GM06990 (cell line): Measurements from ENCODE around the gene NEDD4L.

Source experiments
- DNase-seq: peaks from one replicate; pipeline ENCODE4 v3.0.0-alpha.2; 2011; ENCODE audit not compliant: insufficient read length; ENCODE audit errors: extremely low read depth
- H3K27me3 ChIP-seq: replicated peaks from 2 replicates; pipeline ENCODE4 v1.6.0; 2011; ENCODE audit warnings: low read length; ENCODE audit not compliant: control insufficient read depth, insufficient read depth
- H3K36me3 ChIP-seq: 2 replicates; pipeline ENCODE4 v1.5.1; 2011; ENCODE audit warnings: low read length; ENCODE audit not compliant: control insufficient read depth, insufficient read depth
- H3K4me3 ChIP-seq: replicated peaks from 2 replicates; pipeline ENCODE4 v1.5.1; 2011; ENCODE audit warnings: low read depth, mild to moderate bottlenecking, control low read depth, low read length
- TF ChIP-seq, protein P1 (sequence below): IDR thresholded peaks from 2 replicates; pipeline ENCODE4 v1.5.1; 2011; ENCODE audit warnings: low read length, control low read depth, mild to moderate bottlenecking, inconsistent platforms; ENCODE audit not compliant: insufficient read depth, poor library complexity, severe bottlenecking

NEDD4L gene

DNA sequence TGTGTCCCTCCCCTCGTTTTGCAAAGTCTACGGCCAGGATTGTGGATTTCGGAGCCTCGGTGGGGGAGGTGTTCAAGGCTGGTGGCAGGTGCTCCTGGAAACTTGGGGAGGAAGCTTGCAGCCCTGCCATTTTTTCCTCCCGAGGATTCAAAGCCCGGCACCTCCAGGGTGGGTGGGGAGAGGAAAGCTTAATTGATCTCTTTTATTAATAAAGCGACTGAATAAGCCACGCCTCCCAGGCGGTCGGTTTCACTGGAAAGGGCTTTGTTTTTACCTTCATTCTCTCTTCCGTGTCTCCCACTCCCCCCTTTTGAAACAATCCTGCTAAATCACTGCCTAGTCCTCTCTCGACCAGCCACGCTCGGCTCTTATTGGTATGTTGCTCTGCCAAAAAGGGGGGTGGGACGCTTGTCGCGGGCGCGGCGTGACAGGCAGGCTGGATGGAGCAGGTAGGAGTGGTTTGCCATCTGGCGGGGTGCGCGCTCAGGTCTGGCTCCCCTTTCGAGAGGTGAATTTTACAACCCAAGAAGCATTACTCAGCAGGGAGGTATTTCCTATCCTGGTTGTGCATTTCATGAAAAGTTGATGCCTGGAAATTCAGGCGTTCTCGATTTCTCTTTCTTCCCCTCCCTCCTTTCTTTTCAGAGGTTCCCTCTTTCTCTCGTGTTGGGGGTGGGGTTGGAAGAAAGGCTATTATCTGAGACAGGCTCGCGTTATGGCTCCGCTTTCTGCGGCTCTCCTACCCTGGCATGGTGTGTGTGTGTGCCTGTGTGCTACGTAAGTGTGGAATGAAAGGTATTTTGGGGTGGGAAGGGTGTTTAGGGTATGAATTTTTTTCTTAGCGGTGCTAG, 1.4 kb downstream of the NEDD4L start:
- DNase-seq: peak; percentile 52
- H3K4me3 ChIP-seq: peak overlapping the region; percentile 88
- TF ChIP-seq, protein P1, sequence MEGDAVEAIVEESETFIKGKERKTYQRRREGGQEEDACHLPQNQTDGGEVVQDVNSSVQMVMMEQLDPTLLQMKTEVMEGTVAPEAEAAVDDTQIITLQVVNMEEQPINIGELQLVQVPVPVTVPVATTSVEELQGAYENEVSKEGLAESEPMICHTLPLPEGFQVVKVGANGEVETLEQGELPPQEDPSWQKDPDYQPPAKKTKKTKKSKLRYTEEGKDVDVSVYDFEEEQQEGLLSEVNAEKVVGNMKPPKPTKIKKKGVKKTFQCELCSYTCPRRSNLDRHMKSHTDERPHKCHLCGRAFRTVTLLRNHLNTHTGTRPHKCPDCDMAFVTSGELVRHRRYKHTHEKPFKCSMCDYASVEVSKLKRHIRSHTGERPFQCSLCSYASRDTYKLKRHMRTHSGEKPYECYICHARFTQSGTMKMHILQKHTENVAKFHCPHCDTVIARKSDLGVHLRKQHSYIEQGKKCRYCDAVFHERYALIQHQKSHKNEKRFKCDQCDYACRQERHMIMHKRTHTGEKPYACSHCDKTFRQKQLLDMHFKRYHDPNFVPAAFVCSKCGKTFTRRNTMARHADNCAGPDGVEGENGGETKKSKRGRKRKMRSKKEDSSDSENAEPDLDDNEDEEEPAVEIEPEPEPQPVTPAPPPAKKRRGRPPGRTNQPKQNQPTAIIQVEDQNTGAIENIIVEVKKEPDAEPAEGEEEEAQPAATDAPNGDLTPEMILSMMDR: peak; percentile 9
- no peaks in the 10 kb centered on the region for H3K36me3 ChIP-seq
- H3K27me3 ChIP-seq: no peaks in the 10 kb centered on the region

DNA sequence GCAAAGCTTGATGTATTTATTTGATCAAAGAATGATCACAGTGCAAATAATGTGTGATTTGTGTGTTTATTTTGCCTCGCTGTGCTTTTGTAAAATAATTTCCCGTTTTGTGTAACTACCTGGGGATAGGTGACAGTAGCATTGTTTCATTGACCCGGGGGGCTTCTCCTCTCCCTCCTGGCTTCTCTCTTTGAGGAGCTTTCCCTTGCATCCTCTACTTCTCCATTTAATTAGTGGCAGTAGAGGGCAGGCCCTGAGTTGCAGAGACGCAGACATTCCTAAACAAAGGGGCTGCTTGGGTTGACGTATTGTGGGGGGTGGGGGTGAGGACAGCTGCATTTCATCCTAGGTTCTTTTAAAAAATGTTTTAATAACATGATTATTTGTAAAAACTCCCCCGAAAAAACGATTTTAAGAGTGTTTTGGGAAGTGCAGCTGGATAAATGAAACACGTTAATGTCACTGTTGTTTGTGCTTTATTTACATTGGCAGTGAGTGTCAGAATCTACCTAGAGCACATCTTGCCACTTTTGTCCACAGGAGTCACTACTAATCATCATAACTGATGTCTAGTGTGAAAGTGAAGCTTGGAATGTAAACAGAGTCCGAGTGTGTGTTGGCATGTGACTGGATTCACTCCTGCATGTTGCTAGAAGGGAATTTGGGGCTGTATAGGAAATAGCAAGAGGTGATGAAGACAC, 2.2 kb downstream of the NEDD4L start:
- TF ChIP-seq, protein P1: no peak
- H3K27me3 ChIP-seq: no peaks in the 10 kb centered on the region
- H3K36me3 ChIP-seq: no peaks in the 10 kb centered on the region
- peak overlapping the region; percentile 88 for H3K4me3 ChIP-seq
- no peak for DNase-seq

DNA sequence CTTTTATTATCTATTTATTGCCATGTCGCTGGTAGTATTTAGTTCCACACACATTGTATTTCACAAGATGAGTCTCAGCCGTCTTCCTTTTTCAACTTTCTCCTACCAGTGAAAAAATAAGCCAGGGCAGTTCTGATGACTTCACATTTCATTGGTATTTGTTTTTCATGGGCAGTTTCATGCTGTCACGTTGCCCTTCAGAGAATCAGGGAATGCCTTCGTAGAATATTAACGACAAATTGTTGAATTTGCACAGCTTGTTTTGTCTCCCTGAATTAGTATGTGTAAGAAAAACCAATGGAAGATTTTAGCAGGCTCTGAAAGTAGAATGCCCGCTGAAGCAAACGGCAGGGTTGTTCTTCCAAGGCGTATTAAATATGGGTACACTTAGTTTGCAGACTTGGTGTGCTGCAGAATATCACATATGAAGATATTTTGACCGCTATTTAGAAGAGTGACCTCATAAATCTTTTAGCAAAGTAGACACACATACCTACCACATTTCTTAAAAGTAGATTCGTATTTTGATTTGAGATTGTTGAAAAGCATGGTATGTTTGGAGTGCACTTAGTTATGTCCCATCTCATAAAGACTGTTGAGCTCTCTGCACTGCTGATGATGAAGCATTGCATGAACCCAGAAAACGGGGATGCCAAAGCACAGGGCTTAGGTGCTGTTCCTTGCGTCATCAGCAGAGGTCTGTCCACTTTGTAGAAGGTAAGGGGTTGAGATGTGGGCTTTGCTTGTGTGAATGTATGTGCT, 2.9 kb downstream of the NEDD4L start:
- no peak for DNase-seq
- TF ChIP-seq, protein P1: no peak

DNA sequence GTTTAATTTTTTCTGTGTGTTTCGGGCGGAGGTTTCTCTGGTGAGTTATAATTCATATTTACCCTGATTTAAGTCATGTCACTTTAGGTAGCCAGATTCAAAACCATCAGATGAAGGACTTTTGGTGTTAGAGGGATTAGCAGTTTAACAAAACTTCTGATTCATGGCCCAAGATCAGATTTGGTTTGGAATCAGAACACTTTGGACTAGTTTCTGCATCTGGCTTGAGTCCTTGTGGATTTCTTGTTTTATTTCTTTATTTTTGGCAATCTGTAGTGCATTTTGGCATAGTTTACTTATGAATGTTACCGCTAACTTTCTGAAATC, 3.5 kb downstream of the NEDD4L start:
- no peak overlapping the region for H3K4me3 ChIP-seq
- DNase-seq: no peak
- no peaks in the 10 kb centered on the region for H3K27me3 ChIP-seq
- H3K36me3 ChIP-seq: no peaks in the 10 kb centered on the region
- TF ChIP-seq, protein P1: no peak

More for the DNA sequence above, 2.9 kb downstream of the NEDD4L start:
- no peaks in the 10 kb centered on the region for H3K27me3 ChIP-seq
- H3K4me3 ChIP-seq: no peak overlapping the region
- H3K36me3 ChIP-seq: no peaks in the 10 kb centered on the region

GRCh38 chr18:58048081-58048642, 4.1 kb downstream of the NEDD4L start:
- no peaks in the 10 kb centered on the region for H3K27me3 ChIP-seq
- H3K36me3 ChIP-seq: no peaks in the 10 kb centered on the region
- TF ChIP-seq, protein P1: no peak
- no peak for DNase-seq
- H3K4me3 ChIP-seq: no peak overlapping the region
